Retinal pigment epithelial cell (primary cell): Measurements from ENCODE around the gene TRIM43B.
A peak's percentile ranks its signal among the peaks of the same experiment; 100 is the strongest.
"Not testable (repeated sequence)": the region's sequence is repeated elsewhere in the genome, so short reads cannot be mapped to it uniquely, and the experiment has no call there.

ENCODE experiments used
- DNase-seq: peaks from one replicate; pipeline ENCODE4 v3.0.0-alpha.2; 2010; ENCODE audit warnings: low read depth
- H3K4me3 ChIP-seq: 2 replicates; pipeline ENCODE4 v1.5.1; 2011; ENCODE audit warnings: mild to moderate bottlenecking, low read length, control low read depth, moderate library complexity
- CTCF ChIP-seq: conservative IDR thresholded peaks from 2 replicates; pipeline ENCODE4 v1.5.1; 2011; ENCODE audit warnings: low read depth, low read length, control low read depth, inconsistent platforms

Gene TRIM43B

GRCh38 chr2:95484654-95485053 is at the start of gene TRIM43B:
Gene TRIM43B (minus strand): TSS chr2:95484754. CDS start chr2:95482714, 2,040 bp downstream.
- H3K4me3 ChIP-seq: not testable (repeated sequence)

GRCh38 chr2:95531254-95531771 is 46.8 kb upstream of the TRIM43B start:
- no peak for DNase-seq
- H3K4me3 ChIP-seq: no peak overlapping the region

More at GRCh38 chr2:95484654-95485053, at the start of gene TRIM43B:
- DNase-seq: not testable (repeated sequence)

GRCh38 chr2:95530734-95531133 is 46.2 kb upstream of the TRIM43B start:
- DNase-seq: peak; percentile 34
- no peak for TF ChIP-seq CTCF
- H3K4me3 ChIP-seq: no peak overlapping the region

More at GRCh38 chr2:95531254-95531771, 46.8 kb upstream of the TRIM43B start:
- TF ChIP-seq CTCF: no peak

GRCh38 chr2:95526360-95527341 is 42.1 kb upstream of the TRIM43B start:
- peak overlapping the region; percentile 58 for H3K4me3 ChIP-seq
- DNase-seq: peak; percentile 39
- peak; percentile 41 for TF ChIP-seq CTCF

- no peak for TF ChIP-seq CTCF
- DNase-seq: no peak
- H3K4me3 ChIP-seq: no peak overlapping the region
Measured at GRCh38 chr2:95525294-95526035, 40.9 kb upstream of the TRIM43B start.

GRCh38 chr2:95524195-95524594 is 39.6 kb upstream of the TRIM43B start:
- no peak overlapping the region for H3K4me3 ChIP-seq
- no peak for DNase-seq
- no peak for TF ChIP-seq CTCF

GRCh38 chr2:95514718-95515117 is 30.2 kb upstream of the TRIM43B start:
- TF ChIP-seq CTCF: no peak
- DNase-seq: no peak
- H3K4me3 ChIP-seq: no peak overlapping the region

- H3K4me3 ChIP-seq, DNase-seq: not testable (repeated sequence)
Measured at GRCh38 chr2:95514226-95514625, 29.7 kb upstream of the TRIM43B start.
